HUES48 (cell line): ENCODE results near the gene BSPRY.
A peak's percentile ranks its signal among the peaks of the same experiment; 100 is the strongest.

Experiments
- H3K27ac ChIP-seq: one replicate; pipeline ENCODE4 v1.7.0; 2013; ENCODE audit warnings: low read depth, low read length, inconsistent platforms
- H3K27me3 ChIP-seq: 2 replicates; pipeline ENCODE4 v1.6.1; 2013; ENCODE audit warnings: mild to moderate bottlenecking, low read length; ENCODE audit not compliant: control insufficient read depth, insufficient read depth
- H3K36me3 ChIP-seq: 2 replicates; pipeline ENCODE4 v1.6.1; 2013; ENCODE audit warnings: low read length; ENCODE audit not compliant: control insufficient read depth, insufficient read depth
- H3K4me1 ChIP-seq: 2 replicates; pipeline ENCODE4 v1.6.1; 2013; ENCODE audit warnings: mild to moderate bottlenecking, low read length; ENCODE audit not compliant: control insufficient read depth, insufficient read depth
- H3K4me3 ChIP-seq: 2 replicates; pipeline ENCODE4 v1.5.1; 2013; ENCODE audit warnings: mild to moderate bottlenecking, low read depth, low read length
- H3K9ac ChIP-seq: 2 replicates; pipeline ENCODE4 v1.6.1; 2013; ENCODE audit warnings: mild to moderate bottlenecking, low read depth, low read length, moderate library complexity
- H3K9me3 ChIP-seq: 2 replicates; pipeline ENCODE4 v1.6.1; 2013; ENCODE audit warnings: low read length; ENCODE audit not compliant: control insufficient read depth, insufficient read depth

The BSPRY gene

DNA sequence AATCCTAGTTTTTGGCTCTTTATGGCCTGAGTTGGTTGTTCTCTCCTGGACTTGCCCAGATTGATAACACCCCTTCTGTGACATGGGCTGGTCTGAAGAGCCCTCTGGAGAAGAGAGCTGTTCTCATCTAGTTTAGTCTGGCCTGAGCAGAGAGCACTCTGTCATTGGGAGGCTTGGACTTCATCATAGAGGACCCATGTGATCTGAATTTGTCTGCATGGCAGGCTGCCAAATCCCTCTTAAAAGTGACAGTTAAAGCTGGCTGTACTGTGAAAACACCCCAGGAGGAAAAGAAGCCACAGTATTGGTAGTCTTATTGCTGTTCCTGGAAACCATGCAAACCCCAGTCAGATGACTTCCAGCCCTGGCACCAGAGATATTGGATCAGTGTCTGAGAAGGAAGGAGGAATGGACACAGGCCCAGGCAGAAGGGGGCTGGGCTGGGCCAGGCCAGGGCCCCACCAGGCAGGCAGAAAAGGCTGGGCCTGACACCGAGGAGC lies 5.6 kb upstream of the BSPRY start:
- H3K27me3 ChIP-seq, result peaks cover 19% of the 10 kb centered on the region
- H3K4me1 ChIP-seq, result no peaks in the 10 kb centered on the region; the same call in 1 of the 2 replicates
- H3K27ac ChIP-seq, result no peak overlapping the region
- H3K36me3 ChIP-seq, result no peaks in the 10 kb centered on the region
- H3K9me3 ChIP-seq, result no peaks in the 10 kb centered on the region
- no peak overlapping the region for H3K9ac ChIP-seq
- no peak overlapping the region for H3K4me3 ChIP-seq

DNA sequence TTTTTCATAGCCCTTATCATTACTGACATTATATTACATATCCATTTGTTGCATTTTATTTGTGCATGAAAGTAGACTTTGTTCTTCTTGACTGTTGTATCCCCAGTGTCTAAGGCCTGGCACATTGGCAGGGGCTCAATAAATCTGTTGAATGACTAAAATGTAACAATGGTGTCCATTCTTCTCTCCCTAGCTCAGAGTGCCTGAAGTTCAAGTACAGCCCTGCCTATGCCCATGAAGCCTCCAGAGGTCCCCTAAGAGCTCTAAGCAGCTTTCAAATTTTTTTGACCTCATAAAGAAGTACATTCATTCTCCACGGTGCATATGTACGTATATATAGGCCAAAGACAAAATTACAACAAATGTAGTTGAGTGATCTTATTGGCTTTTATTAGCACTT lies 4.2 kb upstream of the BSPRY start:
- peaks cover 1% of the 10 kb centered on the region for H3K4me1 ChIP-seq
- no peaks in the 10 kb centered on the region for H3K36me3 ChIP-seq
- H3K27me3 ChIP-seq, result peaks cover 26% of the 10 kb centered on the region
- no peaks in the 10 kb centered on the region for H3K9me3 ChIP-seq
- no peak overlapping the region for H3K9ac ChIP-seq
- H3K4me3 ChIP-seq, result no peak overlapping the region
- no peak overlapping the region for H3K27ac ChIP-seq

DNA sequence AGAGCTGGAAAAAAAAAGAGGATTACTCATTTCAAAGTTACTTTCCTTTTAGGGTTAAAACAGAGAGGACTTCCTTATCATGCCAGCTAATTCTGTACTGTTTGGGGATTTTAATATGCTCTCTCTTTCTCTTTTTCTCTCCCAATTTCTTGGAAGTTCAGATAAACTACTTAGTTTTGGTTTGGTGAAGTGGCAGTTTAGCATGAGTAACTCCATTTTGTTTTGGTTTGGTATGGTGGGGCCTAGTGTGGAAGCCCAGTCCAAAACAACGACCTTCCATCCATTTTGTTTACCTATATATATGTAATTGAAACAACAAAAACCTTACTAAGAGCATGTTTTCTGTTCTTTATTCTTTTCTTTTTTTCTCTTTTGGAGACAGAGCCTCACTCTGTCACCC lies 3.7 kb upstream of the BSPRY start:
- H3K27ac ChIP-seq, result no peak overlapping the region
- H3K27me3 ChIP-seq, result peaks cover 31% of the 10 kb centered on the region

DNA sequence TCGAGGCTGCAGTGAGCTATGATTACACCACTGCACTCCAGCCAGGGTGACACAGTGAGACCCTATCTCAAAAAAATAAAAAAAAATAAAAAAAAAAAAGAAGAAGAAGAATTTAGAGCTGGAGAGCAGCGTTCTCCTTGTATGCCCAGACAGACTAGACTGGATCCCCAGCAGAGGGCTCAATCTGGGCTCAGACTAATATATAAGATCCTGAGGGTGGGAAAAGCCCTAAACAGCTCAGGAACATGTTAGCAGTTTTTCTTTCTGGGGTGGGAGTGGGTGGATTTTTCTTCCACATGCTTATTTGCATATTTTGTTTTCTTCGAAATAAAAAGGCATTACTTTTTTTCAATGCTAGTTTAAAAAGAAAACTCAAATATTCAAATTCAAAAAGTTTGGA lies 904 bp upstream of the BSPRY start:
- peaks cover 8% of the 10 kb centered on the region for H3K4me1 ChIP-seq
- no peak overlapping the region for H3K9ac ChIP-seq
- peaks cover 23% of the 10 kb centered on the region for H3K27me3 ChIP-seq
- no peaks in the 10 kb centered on the region for H3K36me3 ChIP-seq
- no peak overlapping the region for H3K4me3 ChIP-seq
- no peak overlapping the region for H3K27ac ChIP-seq
- H3K9me3 ChIP-seq, result no peaks in the 10 kb centered on the region

More for the DNA sequence above, 3.7 kb upstream of the BSPRY start:
- no peak overlapping the region for H3K9ac ChIP-seq
- H3K9me3 ChIP-seq, result no peaks in the 10 kb centered on the region
- peaks cover 6% of the 10 kb centered on the region for H3K4me1 ChIP-seq
- no peaks in the 10 kb centered on the region for H3K36me3 ChIP-seq
- no peak overlapping the region for H3K4me3 ChIP-seq

DNA sequence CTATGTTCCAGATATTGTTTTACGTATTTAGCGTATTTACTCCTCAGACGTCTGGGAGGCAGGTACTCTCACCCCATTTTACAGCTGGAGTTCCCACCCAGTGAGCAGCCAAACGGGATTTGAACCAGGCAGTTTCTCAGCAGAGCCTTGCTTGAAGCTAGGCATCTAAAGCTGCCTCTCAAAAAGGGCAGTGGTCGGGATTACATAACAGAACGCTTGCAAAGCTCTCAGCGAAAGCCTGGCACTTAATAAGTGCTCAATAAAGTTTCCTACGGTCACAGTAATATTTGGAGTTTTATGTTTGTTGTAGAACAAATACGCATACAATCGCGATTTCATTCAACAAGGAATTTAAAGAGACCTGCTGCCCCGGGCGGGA lies 286 bp upstream of the BSPRY start:
- Histone ChIP-seq H3K9ac (no peak overlapping the region), H3K27me3 (peaks cover 23% of the 10 kb centered on the region)

DNA sequence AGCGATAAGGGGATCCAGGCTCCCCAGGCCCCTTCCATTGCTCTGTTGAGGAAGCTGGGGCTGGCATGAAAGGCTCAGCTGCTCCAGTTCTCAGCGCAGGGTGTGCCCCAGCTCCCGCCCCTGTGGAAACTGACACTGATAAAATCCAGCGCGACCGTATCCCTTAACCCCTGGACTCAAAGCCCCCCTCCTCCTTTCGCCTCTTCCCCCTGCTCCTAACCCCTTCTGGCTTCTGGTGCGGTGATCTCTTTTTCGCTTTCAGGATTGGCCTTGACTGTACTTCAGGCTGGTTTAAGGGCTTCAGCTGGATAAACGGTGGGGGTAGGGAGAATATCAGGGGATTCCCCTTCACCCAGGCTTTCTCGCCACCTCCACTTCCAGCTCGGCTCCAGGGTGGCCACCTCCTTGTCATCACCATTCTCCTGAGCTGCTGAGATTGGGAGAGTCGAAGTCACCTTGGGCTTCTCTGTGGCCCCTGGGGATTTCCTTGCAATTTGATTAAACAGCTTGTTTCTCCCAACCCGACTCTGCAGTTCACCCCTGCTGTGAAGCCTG lies 843 bp downstream of the BSPRY start:
- Histone ChIP-seq H3K36me3 (no peaks in the 10 kb centered on the region), H3K27me3 (peaks cover 23% of the 10 kb centered on the region), H3K4me1 (peaks cover 8% of the 10 kb centered on the region), H3K9ac (0 out of 2 replicates have a peak overlapping the region, but pooled peaks have one; percentile 57), H3K27ac (no peak overlapping the region), H3K4me3 (peak overlapping the region; percentile 74), H3K9me3 (no peaks in the 10 kb centered on the region)

More for the DNA sequence above, 286 bp upstream of the BSPRY start:
- Histone ChIP-seq H3K27ac (no peak overlapping the region), H3K36me3 (no peaks in the 10 kb centered on the region), H3K9me3 (no peaks in the 10 kb centered on the region), H3K4me1 (peaks cover 8% of the 10 kb centered on the region), H3K4me3 (peak overlapping the region; percentile 74)

DNA sequence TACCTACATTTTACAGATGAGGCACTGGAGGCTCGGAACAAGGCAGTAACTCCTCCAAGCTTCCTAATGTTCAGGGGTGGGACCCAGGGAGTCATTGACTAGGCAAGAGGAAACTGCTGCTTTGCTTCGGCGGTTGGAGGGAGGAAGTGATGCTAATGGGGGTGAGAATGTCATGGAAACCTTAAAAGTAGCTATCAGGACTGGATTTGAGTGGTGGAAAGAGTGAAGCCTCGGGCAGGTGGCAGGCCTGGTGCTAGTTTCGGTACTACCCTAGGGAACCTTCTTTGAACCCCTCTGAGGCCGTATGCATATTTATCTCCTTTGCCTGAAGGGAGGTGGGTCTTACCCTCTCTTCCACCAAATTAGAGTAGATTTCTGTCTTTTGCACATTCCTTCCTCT lies 1.6 kb downstream of the BSPRY start:
- H3K27me3 ChIP-seq, result peaks cover 23% of the 10 kb centered on the region
- H3K4me3 ChIP-seq, result peak overlapping the region; percentile 74; the same call in 1 of the 2 replicates
- H3K9ac ChIP-seq, result no peak overlapping the region
- no peak overlapping the region for H3K27ac ChIP-seq
- peaks cover 8% of the 10 kb centered on the region for H3K4me1 ChIP-seq
- H3K9me3 ChIP-seq, result no peaks in the 10 kb centered on the region
- no peaks in the 10 kb centered on the region for H3K36me3 ChIP-seq

DNA sequence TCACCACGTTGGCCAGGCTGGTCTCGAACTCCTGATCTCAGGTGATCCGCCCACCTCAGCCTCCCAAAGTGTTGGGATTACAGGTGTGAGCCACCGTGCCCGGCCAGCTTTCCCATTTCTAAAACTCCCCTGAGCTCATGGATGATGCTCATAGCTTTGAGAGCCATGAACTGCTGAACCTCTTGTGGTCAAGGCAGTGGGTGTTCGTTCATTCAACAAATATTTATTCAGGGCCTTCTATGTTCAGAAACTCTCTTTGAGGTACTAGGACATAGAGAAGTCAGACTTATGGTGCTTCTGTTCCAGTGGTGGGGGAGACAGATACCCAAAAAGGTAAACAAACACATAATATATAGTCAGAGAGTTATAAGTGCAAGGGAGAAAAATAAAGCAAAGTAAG lies 2.7 kb downstream of the BSPRY start:
- Histone ChIP-seq H3K4me1 (peaks cover 8% of the 10 kb centered on the region), H3K27ac (no peak overlapping the region), H3K27me3 (peaks cover 23% of the 10 kb centered on the region), H3K4me3 (no peak overlapping the region), H3K9me3 (no peaks in the 10 kb centered on the region), H3K36me3 (no peaks in the 10 kb centered on the region), H3K9ac (no peak overlapping the region)

DNA sequence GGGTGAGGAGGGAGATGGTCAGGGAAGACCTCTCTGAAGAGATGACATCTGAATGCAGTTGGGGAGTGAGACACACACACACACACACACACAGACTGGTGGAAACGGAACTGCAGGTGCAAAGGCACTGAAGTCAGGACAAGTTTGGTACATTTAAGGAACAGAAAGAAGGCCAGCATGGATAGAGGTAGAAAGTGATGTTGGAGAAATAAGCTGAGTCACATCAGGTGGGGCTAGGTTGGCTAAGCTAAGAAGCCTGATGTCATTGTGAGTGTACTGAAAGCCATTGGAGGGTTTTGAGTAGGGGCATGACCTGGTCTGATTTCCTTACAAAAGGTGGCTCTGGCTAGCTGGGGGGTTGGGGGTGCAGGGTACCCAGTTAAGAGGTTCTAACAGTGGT lies 3.1 kb downstream of the BSPRY start:
- Histone ChIP-seq H3K4me1 (peaks cover 8% of the 10 kb centered on the region), H3K9ac (no peak overlapping the region), H3K36me3 (no peaks in the 10 kb centered on the region), H3K27me3 (peaks cover 22% of the 10 kb centered on the region), H3K9me3 (no peaks in the 10 kb centered on the region), H3K4me3 (no peak overlapping the region), H3K27ac (no peak overlapping the region)

DNA sequence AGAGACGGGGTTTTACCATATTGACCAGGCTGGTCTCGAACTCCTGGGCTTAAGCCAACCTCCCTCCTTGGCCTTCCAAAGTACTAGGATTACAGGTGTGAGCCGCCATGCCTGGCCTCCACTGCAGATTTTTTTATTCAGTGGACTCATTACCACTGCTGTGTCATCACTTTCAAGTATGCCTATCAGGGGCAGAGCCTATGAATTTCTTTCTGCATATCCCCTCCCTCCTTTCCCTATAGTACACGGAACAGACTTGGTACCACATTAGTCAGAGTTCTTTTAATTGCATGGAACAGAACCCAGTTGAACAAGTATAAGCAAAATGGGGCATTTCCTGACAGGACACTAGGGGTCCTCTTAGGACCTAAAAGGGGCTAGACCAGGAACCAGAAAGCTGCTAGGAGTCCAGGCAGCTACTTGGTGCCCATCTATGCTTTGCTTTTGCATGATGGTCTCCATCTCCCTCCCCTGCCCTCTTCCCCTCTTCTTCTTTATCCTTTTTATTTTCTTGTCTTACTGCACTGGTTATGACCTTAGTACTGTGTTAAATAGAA lies 5.8 kb downstream of the BSPRY start:
- Histone ChIP-seq H3K27ac (no peak overlapping the region), H3K9me3 (no peaks in the 10 kb centered on the region), H3K27me3 (peaks cover 5% of the 10 kb centered on the region), H3K4me3 (no peak overlapping the region), H3K36me3 (no peaks in the 10 kb centered on the region), H3K4me1 (peaks cover 8% of the 10 kb centered on the region), H3K9ac (no peak overlapping the region)

DNA sequence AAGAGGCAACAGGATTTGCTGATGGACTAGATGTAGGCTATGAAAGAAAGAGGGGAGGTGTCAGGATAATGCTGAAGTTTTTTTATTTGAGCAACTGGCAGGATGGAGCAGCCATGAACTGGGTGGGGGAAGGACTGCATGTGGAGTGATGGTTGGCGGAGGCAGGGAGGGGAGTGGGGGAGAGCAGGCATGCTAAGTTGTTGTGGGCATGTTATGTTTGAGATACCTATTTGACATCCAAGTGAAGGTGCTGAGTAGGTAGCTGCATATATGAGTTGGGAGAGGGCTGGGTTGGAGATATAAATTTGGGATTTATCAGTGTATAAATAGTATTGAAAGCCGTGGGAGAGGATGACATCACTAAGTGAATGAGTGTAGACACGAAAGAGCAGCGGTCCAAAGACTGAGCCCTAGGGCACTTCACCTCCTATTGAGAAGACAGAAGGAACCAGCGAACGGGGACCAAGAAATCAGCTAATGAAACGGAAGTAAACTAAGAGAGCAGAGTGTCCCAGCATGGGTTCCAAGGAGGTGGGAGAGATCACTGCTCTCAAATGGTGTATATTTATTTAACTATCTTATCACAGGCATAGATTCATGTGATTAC lies 7.4 kb downstream of the BSPRY start:
- H3K9me3 ChIP-seq, result no peaks in the 10 kb centered on the region
- no peaks in the 10 kb centered on the region for H3K36me3 ChIP-seq
- no peak overlapping the region for H3K9ac ChIP-seq
- H3K4me3 ChIP-seq, result no peak overlapping the region
- H3K27ac ChIP-seq, result no peak overlapping the region
- H3K27me3 ChIP-seq, result no peaks in the 10 kb centered on the region
- no peaks in the 10 kb centered on the region for H3K4me1 ChIP-seq
